Aorta (tissue), 5 donors: Measurements from ENCODE around the gene NPC1. TPM values are rescaled to one million over a fixed set of nuclear protein-coding genes. Genes with fewer than 3 reads are reported as not detected.
A peak's percentile ranks its signal among the peaks of the same experiment; 100 is the strongest.

Experiments
- ATAC-seq: fragments of 200-7000 bp; cut with Tn5 transposase; one replicate; pipeline ENCODE4 v1.9.1; 2022; ENCODE audit warnings: moderate library complexity; ENCODE audit not compliant: low FRiP score
- DNase-seq, 2 donors: peaks; one replicate each; pipeline ENCODE4 v3.0.0-alpha.2; 2020
- H3K27ac ChIP-seq, 2 donors: one replicate each; pipeline ENCODE4 v1.5.1; 2013; ENCODE audit warnings: low read length in 2 of 2, mild to moderate bottlenecking in 2 of 2, moderate library complexity in 2 of 2, control low read depth in 1 of 2, inconsistent platforms in 1 of 2, low read depth in 1 of 2
- H3K27me3 ChIP-seq, 2 donors: one replicate each; pipeline ENCODE4 v1.6.1; 2013; ENCODE audit warnings: control low read depth in 1 of 2, low read length in 1 of 2, mild to moderate bottlenecking in 1 of 2, moderate library complexity in 1 of 2; ENCODE audit not compliant: insufficient read depth in 2 of 2, control insufficient read depth in 1 of 2
- H3K36me3 ChIP-seq, 2 donors: one replicate each; pipeline ENCODE4 v1.6.1; 2013; ENCODE audit warnings: control low read depth in 1 of 2, low read length in 1 of 2, mild to moderate bottlenecking in 1 of 2; ENCODE audit not compliant: insufficient read depth in 2 of 2, control insufficient read depth in 1 of 2
- H3K4me1 ChIP-seq, 2 donors: one replicate each; pipeline ENCODE4 v1.6.1; 2013; ENCODE audit warnings: low read length in 2 of 2, control low read depth in 1 of 2, mild to moderate bottlenecking in 1 of 2, moderate library complexity in 1 of 2; ENCODE audit not compliant: insufficient read depth in 2 of 2, control insufficient read depth in 1 of 2
- H3K4me3 ChIP-seq, 2 donors: one replicate each; pipeline ENCODE4 v1.5.1; 2013; ENCODE audit warnings: low read length in 2 of 2, control low read depth in 1 of 2, mild to moderate bottlenecking in 1 of 2
- H3K9me3 ChIP-seq: one replicate; pipeline ENCODE4 v1.6.1; 2013; ENCODE audit warnings: mild to moderate bottlenecking, low read length; ENCODE audit not compliant: control insufficient read depth
- WGBS, 2 donors: extraction: QIAGEN DNeasy Blood & Tissue Kit; methylation state at CpG; one replicate each; pipeline ENCODE4 v1.1.7; 2013; 5-methylcytosine and 5-hydroxymethylcytosine counted together
- intact Hi-C, 2 donors: fragments of 100-400 bp; cut with DNase I; formaldehyde crosslinking; loops; one replicate each; pipeline versions ENCODE4 v1.14.2 to v1.15.0; 2022
- polyA plus RNA-seq, 2 donors: library from polyadenylated mRNA; stranded (reverse); fragments of 200-250 nt; gene quantifications; one replicate each; pipeline ENCODE4 v1.2.3, GENCODE V29; 2013
- total RNA-seq, 2 donors: library from RNA; stranded (reverse); fragmentation: NEBNext Ultra II Directional; extraction: Animal tissue kit (Norgen Biotek cat#: 25700); gene quantifications; one replicate each; pipeline ENCODE4 v1.2.1, GENCODE V29; 2021
- donor health status: healthy with polysubstance abuse.
- donor health status: Bipolar disorder and iron deficiency.
- donor health status: DM: no; HTN: no; CAD: no.
- donor health status: DM: no; HTN: no; CAD: no.
- donor health status: DM: yes; HTN: yes; CAD: no.

NPC1 gene
- total and polyA plus RNA-seq, 4 donors: 16.2 to 81.0 (median 43.7) TPM

DNA sequence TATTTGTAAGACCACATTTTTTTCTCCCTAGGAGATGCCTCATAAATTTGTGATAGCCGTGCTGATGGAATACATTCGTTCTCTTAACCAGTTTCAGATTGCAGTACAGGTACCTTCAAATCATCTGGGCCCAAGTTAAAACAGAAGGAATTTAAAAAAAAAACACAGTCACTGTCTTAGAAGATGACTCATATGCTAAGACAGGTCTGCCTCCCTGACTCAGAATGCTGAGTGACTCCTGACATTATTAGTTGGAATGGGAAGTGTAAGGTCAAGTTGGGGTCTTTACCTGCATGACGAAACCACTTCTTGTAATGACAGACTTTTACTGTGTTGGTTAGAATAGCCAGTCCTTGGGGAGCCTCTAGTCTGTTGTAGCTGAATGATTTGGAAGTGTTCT is 56.7 kb downstream of the NPC1 start:
- no peak overlapping the region for H3K27ac ChIP-seq
- intact Hi-C loops: loop anchor here in 1 of 2 donors (10.0 kb wide), 1 partner anchor 285 kb away; no protein-coding TSS in a partner anchor
- H3K36me3 ChIP-seq: peaks cover 21 to 30% of the 10 kb centered on the region in 2 donors
- no peaks in the 10 kb centered on the region for H3K9me3 ChIP-seq
- 85 to 91% methylated on average over 3 of the region's 3 CpGs for WGBS, 2 donors
- no peak for ATAC-seq
- H3K4me3 ChIP-seq: no peak overlapping the region
- no peak for DNase-seq
- H3K4me1 ChIP-seq: no peaks in the 10 kb centered on the region
- no peaks in the 10 kb centered on the region for H3K27me3 ChIP-seq

DNA sequence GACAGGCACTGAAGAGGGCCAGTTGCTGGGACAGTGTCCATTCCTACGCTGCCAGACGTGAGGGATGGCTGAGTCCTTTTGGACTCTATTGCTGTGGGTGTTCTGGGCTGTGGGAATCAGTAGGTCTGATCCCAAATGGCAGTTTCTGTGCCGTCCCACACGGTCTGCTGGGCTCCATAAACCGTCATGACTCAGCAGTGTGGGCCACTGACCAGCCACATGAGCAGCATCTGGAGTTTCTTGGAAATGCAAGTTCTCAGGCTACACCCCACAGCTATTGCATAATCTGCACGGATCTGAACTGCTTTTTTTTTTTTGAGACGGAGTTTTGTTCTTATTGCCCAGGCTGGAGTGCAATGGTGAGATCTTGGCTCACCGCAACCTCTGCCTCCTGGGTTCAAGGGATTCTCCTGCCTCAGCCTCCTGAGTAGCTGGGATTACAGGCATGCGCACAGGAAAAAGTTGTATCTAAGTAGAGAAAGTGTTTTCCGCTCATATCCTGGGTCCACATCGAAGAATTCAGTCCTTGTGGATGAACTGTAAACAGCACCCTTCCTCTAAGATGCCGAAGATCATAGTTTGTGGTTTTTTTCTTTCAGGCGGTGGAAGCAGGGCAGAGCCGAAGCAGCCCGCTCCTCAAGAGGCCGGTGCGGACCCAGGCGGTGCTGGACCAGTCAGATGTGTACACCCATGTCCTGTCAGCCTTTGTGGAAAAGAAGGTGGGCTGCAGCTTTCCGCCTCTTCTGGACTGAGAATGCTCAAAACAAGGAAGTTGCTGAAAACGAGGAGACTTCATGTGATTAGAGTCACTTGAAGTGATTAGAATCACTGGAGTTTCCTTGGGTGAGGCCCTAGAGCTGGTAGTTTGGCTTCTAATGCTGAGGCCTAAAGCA is 57.5 kb downstream of the NPC1 start:
- no peaks in the 10 kb centered on the region for H3K4me1 ChIP-seq
- H3K27me3 ChIP-seq: no peaks in the 10 kb centered on the region
- intact Hi-C loops: loop anchor here in 1 of 2 donors (10.0 kb wide), 1 partner anchor 286 kb away; no protein-coding TSS in a partner anchor
- DNase-seq: peak; percentile 68 to 76
- no peak overlapping the region for H3K4me3 ChIP-seq
- H3K36me3 ChIP-seq: peaks cover 21 to 26% of the 10 kb centered on the region in 2 donors
- no peaks in the 10 kb centered on the region for H3K9me3 ChIP-seq
- WGBS, 2 donors: 87 to 89% methylated on average over 20 of the region's 20 CpGs
- H3K27ac ChIP-seq: no peak overlapping the region
- ATAC-seq: peak; percentile 77

GRCh38 chr18:23526501-23527063 is 59.7 kb downstream of the NPC1 start:
- no peaks in the 10 kb centered on the region for H3K27me3 ChIP-seq
- no peaks in the 10 kb centered on the region for H3K4me1 ChIP-seq
- no peak overlapping the region for H3K27ac ChIP-seq
- intact Hi-C loops: loop anchor here in 1 of 2 donors (10.0 kb wide), 1 partner anchor 288 kb away; no protein-coding TSS in a partner anchor
- no peak overlapping the region for H3K4me3 ChIP-seq
- no peaks in the 10 kb centered on the region for H3K9me3 ChIP-seq
- no peak for ATAC-seq
- H3K36me3 ChIP-seq: peaks cover 18 to 26% of the 10 kb centered on the region in 2 donors
- 92 to 95% methylated on average over 5 of the region's 5 CpGs for WGBS, 2 donors
- peak in 1 of 2 donors; percentile 41 for DNase-seq

GRCh38 chr18:23524213-23524707 is 62.0 kb downstream of the NPC1 start:
- DNase-seq (peak in 1 of 2 donors; percentile 59), ATAC-seq (no peak)
- no peaks in the 10 kb centered on the region for H3K9me3 ChIP-seq
- no peaks in the 10 kb centered on the region for H3K4me1 ChIP-seq
- no peak overlapping the region for H3K27ac ChIP-seq
- intact Hi-C loops: loop anchor here in 1 of 2 donors (10.0 kb wide), 1 partner anchor 291 kb away; no protein-coding TSS in a partner anchor
- H3K27me3 ChIP-seq: no peaks in the 10 kb centered on the region
- WGBS, 2 donors: 90% methylated on average over 14 of the region's 14 CpGs
- H3K4me3 ChIP-seq: no peak overlapping the region
- H3K36me3 ChIP-seq: peaks cover 15 to 19% of the 10 kb centered on the region in 2 donors

DNA sequence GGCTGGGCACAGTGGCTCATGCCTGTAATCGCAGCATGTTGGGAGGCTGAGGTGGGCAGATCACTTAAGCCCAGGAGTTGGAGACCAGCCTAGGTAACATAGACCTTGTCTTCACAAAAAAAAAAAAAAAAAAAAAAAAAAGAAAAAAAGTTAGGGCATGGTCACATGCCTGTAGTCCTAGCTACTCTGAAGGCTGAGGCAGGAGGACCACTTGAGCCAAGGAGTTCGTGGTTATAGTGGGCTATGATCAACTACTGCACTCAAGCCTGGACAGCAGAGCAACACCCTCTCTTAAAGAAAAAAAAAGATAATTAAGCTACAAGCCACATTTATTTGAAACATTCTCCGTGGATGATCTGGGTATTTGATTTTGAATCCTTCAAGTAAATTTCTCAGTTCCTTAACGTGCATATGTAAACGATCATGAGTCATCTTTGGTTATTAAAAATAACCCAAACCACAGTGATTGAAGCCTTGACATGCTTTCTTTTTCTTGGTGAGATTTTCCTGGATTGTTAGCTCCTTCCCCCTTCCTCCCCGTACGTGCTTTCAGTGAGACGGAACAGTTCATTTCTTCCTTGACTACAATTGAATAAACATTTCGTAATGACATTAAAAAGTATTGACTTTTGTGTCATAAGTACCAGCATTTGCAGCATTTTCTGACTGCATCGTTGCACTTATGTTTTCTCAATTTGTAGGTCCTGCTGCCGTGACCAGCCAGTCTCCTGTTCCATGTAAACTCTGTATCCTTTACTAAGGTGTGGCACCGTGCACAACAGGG is 62.7 kb downstream of the NPC1 start:
- Histone ChIP-seq H3K4me1 (no peaks in the 10 kb centered on the region), H3K4me3 (no peak overlapping the region), H3K9me3 (no peaks in the 10 kb centered on the region), H3K36me3 (peaks cover 16% of the 10 kb centered on the region in 2 donors), H3K27me3 (no peaks in the 10 kb centered on the region), H3K27ac (no peak overlapping the region)
- DNase-seq (peak in 1 of 2 donors; percentile 9), ATAC-seq (no peak)
- intact Hi-C loops: loop anchor here in 1 of 2 donors (10.0 kb wide), 1 partner anchor 291 kb away; no protein-coding TSS in a partner anchor
- WGBS, 2 donors: 63 to 70% methylated on average over 12 of the region's 12 CpGs

GRCh38 chr18:23521907-23522306 is 64.4 kb downstream of the NPC1 start:
- peaks cover 9 to 16% of the 10 kb centered on the region in 2 donors for H3K36me3 ChIP-seq
- no peak for ATAC-seq
- H3K27me3 ChIP-seq: no peaks in the 10 kb centered on the region
- H3K4me3 ChIP-seq: no peak overlapping the region
- H3K4me1 ChIP-seq: no peaks in the 10 kb centered on the region
- 55 to 60% methylated on average over 7 of the region's 7 CpGs for WGBS, 2 donors
- intact Hi-C loops: loop anchor here in 1 of 2 donors (10.0 kb wide), 1 partner anchor 293 kb away; no protein-coding TSS in a partner anchor
- H3K9me3 ChIP-seq: no peaks in the 10 kb centered on the region
- DNase-seq: peak in 1 of 2 donors; percentile 31
- peak overlapping the region in 1 of 2 donors; percentile 22 for H3K27ac ChIP-seq

GRCh38 chr18:23521271-23521670 is 65.0 kb downstream of the NPC1 start:
- no peaks in the 10 kb centered on the region for H3K9me3 ChIP-seq
- H3K27me3 ChIP-seq: no peaks in the 10 kb centered on the region
- H3K4me1 ChIP-seq: no peaks in the 10 kb centered on the region
- H3K27ac ChIP-seq: no peak overlapping the region
- DNase-seq (no peak), ATAC-seq (no peak)
- H3K36me3 ChIP-seq: peaks cover 5 to 11% of the 10 kb centered on the region in 2 donors
- intact Hi-C loops: loop anchor here in 1 of 2 donors (10.0 kb wide), 1 partner anchor 294 kb away; no protein-coding TSS in a partner anchor
- 28 to 46% methylated on average over 7 of the region's 7 CpGs for WGBS, 2 donors
- H3K4me3 ChIP-seq: no peak overlapping the region

- intact Hi-C loops: loop anchor here (5.0 to 10.0 kb wide), 2 partner anchors 68 to 295 kb away; partner anchors contain the start of gene NPC1 (in 2 of the 2)
- WGBS, 2 donors: 85 to 93% methylated on average over 4 of the region's 4 CpGs
Observed at GRCh38 chr18:23519734-23520133, 66.6 kb downstream of the NPC1 start.

More at GRCh38 chr18:23519734-23520133, 66.6 kb downstream of the NPC1 start:
- Histone ChIP-seq H3K27ac (no peak overlapping the region), H3K36me3 (peaks cover 0 to 8% of the 10 kb centered on the region in 2 donors), H3K9me3 (no peaks in the 10 kb centered on the region), H3K27me3 (no peaks in the 10 kb centered on the region), H3K4me1 (no peaks in the 10 kb centered on the region), H3K4me3 (no peak overlapping the region)
- DNase-seq: no peak
- no peak for ATAC-seq
